ENCODE data around the gene PCAT6. TPM values are rescaled to one million over a fixed set of nuclear protein-coding genes. Genes with fewer than 3 reads are reported as not detected.
"Not testable (repeated sequence)": the region's sequence is repeated elsewhere in the genome, so short reads cannot be mapped to it uniquely, and the experiment has no call there.

The PCAT6 gene
- total RNA-seq: 1.6 TPM in 2 replicates

- peak within 1 kb of the TSS; percentile 92 for H3K4me3 Mint-ChIP-seq (ENCODE audit: low read depth)
- H3K27me3 Mint-ChIP-seq (ENCODE audit: low read depth): peaks cover 20% of the 10 kb centered on the region
- intact Hi-C loops (cut with micrococcal nuclease): loop anchor here (1.0 to 2.0 kb wide), 3 partner anchors 51 to 146 kb away; partner anchors contain the start of gene RABIF
Measured at GRCh38 chr1:202810615-202811295, at the start of gene PCAT6. Gene PCAT6 (plus strand): TSS chr1:202810954.

GRCh38 chr1:202762019-202762418 is 48.7 kb upstream of the PCAT6 start:
- Mint-ChIP-seq H3K27ac (no peak overlapping the region), H3K36me3 (ENCODE audit: low read depth) (peaks cover 72% of the 10 kb centered on the region), H3K4me3 (ENCODE audit: low read depth) (no peak overlapping the region), H3K9me3 (no peaks in the 10 kb centered on the region), H3K27me3 (ENCODE audit: low read depth) (no peaks in the 10 kb centered on the region), H3K4me1 (ENCODE audit: low read depth) (peaks cover 2% of the 10 kb centered on the region)
- intact Hi-C loops (cut with micrococcal nuclease): no loop called here
- no peak for DNase-seq (ENCODE audit: low spot score)

More at GRCh38 chr1:202810615-202811295, at the start of gene PCAT6:
- peak; percentile 85 for DNase-seq (ENCODE audit: low spot score)
- peaks cover 35% of the 10 kb centered on the region for H3K4me1 Mint-ChIP-seq (ENCODE audit: low read depth)
- H3K9me3 Mint-ChIP-seq: no peaks in the 10 kb centered on the region
- H3K27ac Mint-ChIP-seq: peak within 1 kb of the TSS; percentile 80
- peaks cover 6% of the 10 kb centered on the region for H3K36me3 Mint-ChIP-seq (ENCODE audit: low read depth)

- Mint-ChIP-seq H3K4me1 (ENCODE audit: low read depth) (peaks cover 2% of the 10 kb centered on the region), H3K4me3 (ENCODE audit: low read depth) (no peak overlapping the region), H3K27me3 (ENCODE audit: low read depth) (no peaks in the 10 kb centered on the region), H3K36me3 (ENCODE audit: low read depth) (peaks cover 65% of the 10 kb centered on the region), H3K9me3 (no peaks in the 10 kb centered on the region), H3K27ac (no peak overlapping the region)
- intact Hi-C loops (cut with micrococcal nuclease): no loop called here
- no peak for DNase-seq (ENCODE audit: low spot score)
Measured at GRCh38 chr1:202765721-202766120, 45.0 kb upstream of the PCAT6 start.

- no peaks in the 10 kb centered on the region for H3K9me3 Mint-ChIP-seq
- no peaks in the 10 kb centered on the region for H3K4me1 Mint-ChIP-seq (ENCODE audit: low read depth)
- intact Hi-C loops (cut with micrococcal nuclease): no loop called here
- H3K27me3 Mint-ChIP-seq (ENCODE audit: low read depth): no peaks in the 10 kb centered on the region
- H3K4me3 Mint-ChIP-seq (ENCODE audit: low read depth): no peak overlapping the region
- no peak for DNase-seq (ENCODE audit: low spot score)
- no peak overlapping the region for H3K27ac Mint-ChIP-seq
- H3K36me3 Mint-ChIP-seq (ENCODE audit: low read depth): peaks cover 64% of the 10 kb centered on the region
Measured at GRCh38 chr1:202770135-202770534, 40.6 kb upstream of the PCAT6 start.

GRCh38 chr1:202781180-202781579 is 29.6 kb upstream of the PCAT6 start:
- Mint-ChIP-seq H3K36me3 (ENCODE audit: low read depth) (peaks cover 7% of the 10 kb centered on the region), H3K9me3 (no peaks in the 10 kb centered on the region), H3K27ac (no peak overlapping the region), H3K27me3 (ENCODE audit: low read depth) (no peaks in the 10 kb centered on the region), H3K4me3 (ENCODE audit: low read depth) (no peak overlapping the region), H3K4me1 (ENCODE audit: low read depth) (peaks cover 8% of the 10 kb centered on the region)
- intact Hi-C loops (cut with micrococcal nuclease): no loop called here
- DNase-seq (ENCODE audit: low spot score): no peak

GRCh38 chr1:202786804-202787203 is 23.9 kb upstream of the PCAT6 start:
- Mint-ChIP-seq H3K27ac (no peak overlapping the region), H3K36me3 (ENCODE audit: low read depth) (peaks cover 4% of the 10 kb centered on the region), H3K9me3 (no peaks in the 10 kb centered on the region), H3K4me3 (ENCODE audit: low read depth) (no peak overlapping the region), H3K4me1 (ENCODE audit: low read depth) (peaks cover 9% of the 10 kb centered on the region), H3K27me3 (ENCODE audit: low read depth) (no peaks in the 10 kb centered on the region)
- DNase-seq (ENCODE audit: low spot score): no peak
- intact Hi-C loops (cut with micrococcal nuclease): no loop called here

- no peaks in the 10 kb centered on the region for H3K27me3 Mint-ChIP-seq (ENCODE audit: low read depth)
- intact Hi-C loops (cut with micrococcal nuclease): no loop called here
- peaks cover 9% of the 10 kb centered on the region for H3K4me1 Mint-ChIP-seq (ENCODE audit: low read depth)
- no peak overlapping the region for H3K27ac Mint-ChIP-seq
- peaks cover 7% of the 10 kb centered on the region for H3K36me3 Mint-ChIP-seq (ENCODE audit: low read depth)
- no peak overlapping the region for H3K4me3 Mint-ChIP-seq (ENCODE audit: low read depth)
- no peaks in the 10 kb centered on the region for H3K9me3 Mint-ChIP-seq
- DNase-seq (ENCODE audit: low spot score): no peak
Measured at GRCh38 chr1:202788800-202789199, 22.0 kb upstream of the PCAT6 start.

GRCh38 chr1:202791077-202791747 is 19.5 kb upstream of the PCAT6 start:
- intact Hi-C loops (cut with micrococcal nuclease): no loop called here
- DNase-seq (ENCODE audit: low spot score): no peak
- Mint-ChIP-seq H3K27ac (no peak overlapping the region), H3K4me3 (ENCODE audit: low read depth) (no peak overlapping the region), H3K36me3 (ENCODE audit: low read depth) (peaks cover 7% of the 10 kb centered on the region), H3K9me3 (no peaks in the 10 kb centered on the region), H3K27me3 (ENCODE audit: low read depth) (no peaks in the 10 kb centered on the region), H3K4me1 (ENCODE audit: low read depth) (peaks cover 9% of the 10 kb centered on the region)

- peaks cover 17% of the 10 kb centered on the region for H3K36me3 Mint-ChIP-seq (ENCODE audit: low read depth)
- peaks cover 11% of the 10 kb centered on the region for H3K4me1 Mint-ChIP-seq (ENCODE audit: low read depth)
- no peak overlapping the region for H3K4me3 Mint-ChIP-seq (ENCODE audit: low read depth)
- no peaks in the 10 kb centered on the region for H3K27me3 Mint-ChIP-seq (ENCODE audit: low read depth)
- no peak overlapping the region for H3K27ac Mint-ChIP-seq
- no peak for DNase-seq (ENCODE audit: low spot score)
- no peaks in the 10 kb centered on the region for H3K9me3 Mint-ChIP-seq
- intact Hi-C loops (cut with micrococcal nuclease): no loop called here
Measured at GRCh38 chr1:202794051-202794740, 16.6 kb upstream of the PCAT6 start.

GRCh38 chr1:202794931-202795330 is 15.8 kb upstream of the PCAT6 start:
- Mint-ChIP-seq H3K4me1 (ENCODE audit: low read depth) (peaks cover 11% of the 10 kb centered on the region), H3K36me3 (ENCODE audit: low read depth) (peaks cover 17% of the 10 kb centered on the region)
- H3K27me3 Mint-ChIP-seq (ENCODE audit: low read depth); H3K27ac Mint-ChIP-seq; intact Hi-C loops (cut with micrococcal nuclease); DNase-seq (ENCODE audit: low spot score); H3K9me3 Mint-ChIP-seq; H3K4me3 Mint-ChIP-seq (ENCODE audit: low read depth): not testable (repeated sequence)

- Mint-ChIP-seq H3K27ac (no peak overlapping the region), H3K27me3 (ENCODE audit: low read depth) (no peaks in the 10 kb centered on the region), H3K4me1 (ENCODE audit: low read depth) (peaks cover 15% of the 10 kb centered on the region), H3K9me3 (no peaks in the 10 kb centered on the region), H3K36me3 (ENCODE audit: low read depth) (peaks cover 26% of the 10 kb centered on the region), H3K4me3 (ENCODE audit: low read depth) (no peak overlapping the region)
- DNase-seq (ENCODE audit: low spot score): no peak
- intact Hi-C loops (cut with micrococcal nuclease): no loop called here
Measured at GRCh38 chr1:202796670-202797069, 14.1 kb upstream of the PCAT6 start.

- intact Hi-C loops (cut with micrococcal nuclease): no loop called here
- Mint-ChIP-seq H3K27ac (no peak overlapping the region), H3K36me3 (ENCODE audit: low read depth) (peaks cover 35% of the 10 kb centered on the region), H3K9me3 (no peaks in the 10 kb centered on the region), H3K4me3 (ENCODE audit: low read depth) (no peak overlapping the region), H3K27me3 (ENCODE audit: low read depth) (no peaks in the 10 kb centered on the region), H3K4me1 (ENCODE audit: low read depth) (peaks cover 25% of the 10 kb centered on the region)
- DNase-seq (ENCODE audit: low spot score): no peak
Measured at GRCh38 chr1:202798260-202798659, 12.5 kb upstream of the PCAT6 start.

- peaks cover 37% of the 10 kb centered on the region for H3K36me3 Mint-ChIP-seq (ENCODE audit: low read depth)
- DNase-seq (ENCODE audit: low spot score): no peak
- intact Hi-C loops (cut with micrococcal nuclease): no loop called here
- no peak overlapping the region for H3K4me3 Mint-ChIP-seq (ENCODE audit: low read depth)
- no peaks in the 10 kb centered on the region for H3K9me3 Mint-ChIP-seq
- no peak overlapping the region for H3K27ac Mint-ChIP-seq
- H3K27me3 Mint-ChIP-seq (ENCODE audit: low read depth): no peaks in the 10 kb centered on the region
- H3K4me1 Mint-ChIP-seq (ENCODE audit: low read depth): peaks cover 26% of the 10 kb centered on the region
Measured at GRCh38 chr1:202798792-202799331, 11.9 kb upstream of the PCAT6 start.
